ENCODE measurements around the gene BCL2.
A peak's percentile ranks its signal among the peaks of the same experiment; 100 is the strongest.
"Not testable (repeated sequence)": the region's sequence is repeated elsewhere in the genome, so short reads cannot be mapped to it uniquely, and the experiment has no call there.

The BCL2 gene

DNA sequence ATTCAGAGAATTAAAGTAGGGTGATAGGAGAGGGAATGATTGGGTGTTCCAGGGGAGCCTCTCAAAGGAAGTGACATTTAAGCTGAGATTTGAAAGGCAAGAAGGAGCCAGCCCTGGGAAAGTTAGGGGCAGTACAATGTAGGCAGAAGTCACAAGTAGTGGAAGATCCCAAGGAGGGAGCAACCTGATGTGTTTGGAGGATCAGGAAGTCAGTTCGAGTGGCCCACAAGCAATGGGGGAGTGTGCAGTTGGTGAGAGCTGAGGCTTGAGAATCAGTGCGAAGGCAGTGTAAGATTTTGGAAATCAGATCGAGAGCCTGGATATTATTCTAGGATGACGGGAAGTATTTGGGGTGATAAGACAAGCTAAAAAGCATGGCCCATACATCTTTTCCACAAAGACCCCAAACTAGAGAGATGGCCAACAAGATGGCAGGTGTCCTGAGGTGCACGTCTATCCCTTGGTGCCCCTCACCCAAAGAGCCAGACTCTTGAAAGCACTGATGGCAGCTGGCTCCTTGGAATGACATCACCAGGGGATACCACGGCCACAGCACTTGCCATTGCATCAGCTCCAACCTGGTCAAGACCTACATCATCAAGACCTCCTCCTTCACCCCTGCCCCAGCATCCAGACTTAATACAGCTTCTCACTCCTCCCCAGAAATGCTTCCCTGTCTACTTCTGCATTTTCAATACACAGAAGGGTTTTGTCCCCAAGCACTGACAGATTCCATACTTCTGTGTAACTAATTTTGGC, 127.3 kb downstream of the BCL2 start:
- Histone ChIP-seq H3K4me1 (ENCODE audit: insufficient read depth, low read length) (peaks cover 12% of the 10 kb centered on the region), H3K4me3 (ENCODE audit: low read depth in 1 of 2, low read length in 2 of 2) (no peak overlapping the region), H4K20me1 (ENCODE audit: insufficient read depth, low read length) (peaks cover 8% of the 10 kb centered on the region; the same call in 1 of the 2 replicates), H3K4me2 (ENCODE audit: insufficient read depth, low read length) (no peak overlapping the region), H3K79me2 (ENCODE audit: insufficient read depth, low read length) (peaks cover 93% of the 10 kb centered on the region), H2AFZ (ENCODE audit: low read depth, low read length) (no peak overlapping the region), H3K9me3 (ENCODE audit: insufficient read depth, low read length, severe bottlenecking) (no peaks in the 10 kb centered on the region), H3K9ac (ENCODE audit: low read depth, low read length) (no peak overlapping the region), H3K27me3 (ENCODE audit: insufficient read depth, low read length, poor library complexity) (no peaks in the 10 kb centered on the region), H3K36me3 (ENCODE audit: insufficient read depth, low read length) (0 out of 2 replicates have a peak, but pooled peaks cover 7% of the 10 kb centered on the region), H3K27ac (ENCODE audit: low read length) (peak overlapping the region; percentile 37; the same call in 1 of the 2 replicates)
- TF ChIP-seq CTCF (IDR thresholded peaks at IDR 0.05; ENCODE audit: borderline replicate concordance, extremely low read depth, low read length, poor library complexity, severe bottlenecking) (no peak), EZH2 (IDR thresholded peaks at IDR 0.05; ENCODE audit: borderline replicate concordance, low read depth, low read length, severe bottlenecking) (no peak)
- ATAC-seq (ENCODE audit: insufficient read depth, low read depth) (no peak), DNase-seq (no peak)

GRCh38 chr18:63191413-63191812, 128.2 kb downstream of the BCL2 start:
- DNase-seq (no peak), ATAC-seq (ENCODE audit: insufficient read depth, low read depth) (no peak)
- Histone ChIP-seq H3K27me3 (ENCODE audit: insufficient read depth, low read length, poor library complexity) (no peaks in the 10 kb centered on the region), H3K4me3 (ENCODE audit: low read depth in 1 of 2, low read length in 2 of 2) (no peak overlapping the region), H3K4me1 (ENCODE audit: insufficient read depth, low read length) (peaks cover 16% of the 10 kb centered on the region), H2AFZ (ENCODE audit: low read depth, low read length) (no peak overlapping the region), H3K27ac (ENCODE audit: low read length) (no peak overlapping the region), H3K9ac (ENCODE audit: low read depth, low read length) (no peak overlapping the region), H4K20me1 (ENCODE audit: insufficient read depth, low read length) (peaks cover 8% of the 10 kb centered on the region; the same call in 1 of the 2 replicates), H3K79me2 (ENCODE audit: insufficient read depth, low read length) (peaks cover 95% of the 10 kb centered on the region), H3K9me3 (ENCODE audit: insufficient read depth, low read length, severe bottlenecking) (no peaks in the 10 kb centered on the region), H3K36me3 (ENCODE audit: insufficient read depth, low read length) (0 out of 2 replicates have a peak, but pooled peaks cover 3% of the 10 kb centered on the region), H3K4me2 (ENCODE audit: insufficient read depth, low read length) (no peak overlapping the region)
- TF ChIP-seq EZH2 (IDR thresholded peaks at IDR 0.05; ENCODE audit: borderline replicate concordance, low read depth, low read length, severe bottlenecking) (no peak), CTCF (IDR thresholded peaks at IDR 0.05; ENCODE audit: borderline replicate concordance, extremely low read depth, low read length, poor library complexity, severe bottlenecking) (no peak)

DNA sequence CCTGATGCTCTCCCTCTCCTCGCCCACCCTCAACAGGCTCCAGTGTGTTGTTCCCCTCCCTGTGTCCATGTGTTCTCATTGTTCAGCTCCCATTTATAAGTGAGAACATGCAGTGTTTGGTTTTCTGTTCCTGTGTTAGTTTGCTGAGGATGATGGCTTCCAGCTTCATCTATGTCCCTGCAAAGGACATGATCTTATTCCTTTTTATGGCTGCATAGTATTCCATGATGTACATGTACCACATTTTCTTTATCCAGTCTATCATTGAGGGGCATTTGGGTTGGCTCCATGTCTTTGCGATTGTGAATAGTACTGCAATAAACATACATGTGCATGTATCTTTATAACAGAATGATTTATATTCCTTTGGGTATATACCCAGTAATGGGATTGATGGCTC, 128.7 kb downstream of the BCL2 start:
- H3K27me3 ChIP-seq (ENCODE audit: insufficient read depth, low read length, poor library complexity); ATAC-seq (ENCODE audit: insufficient read depth, low read depth); H4K20me1 ChIP-seq (ENCODE audit: insufficient read depth, low read length); H3K36me3 ChIP-seq (ENCODE audit: insufficient read depth, low read length); DNase-seq; H3K4me2 ChIP-seq (ENCODE audit: insufficient read depth, low read length); H3K9ac ChIP-seq (ENCODE audit: low read depth, low read length); H2AFZ ChIP-seq (ENCODE audit: low read depth, low read length); H3K9me3 ChIP-seq (ENCODE audit: insufficient read depth, low read length, severe bottlenecking); H3K4me3 ChIP-seq (ENCODE audit: low read depth in 1 of 2, low read length in 2 of 2); H3K27ac ChIP-seq (ENCODE audit: low read length): not testable (repeated sequence)
- Histone ChIP-seq H3K4me1 (ENCODE audit: insufficient read depth, low read length) (peaks cover 16% of the 10 kb centered on the region), H3K79me2 (ENCODE audit: insufficient read depth, low read length) (peaks cover 95% of the 10 kb centered on the region)

GRCh38 chr18:63189817-63190216, 129.8 kb downstream of the BCL2 start:
- no peak overlapping the region for H2AFZ ChIP-seq (ENCODE audit: low read depth, low read length)
- no peak overlapping the region for H3K4me2 ChIP-seq (ENCODE audit: insufficient read depth, low read length)
- no peak overlapping the region for H3K4me3 ChIP-seq (ENCODE audit: low read depth in 1 of 2, low read length in 2 of 2)
- H3K4me1 ChIP-seq (ENCODE audit: insufficient read depth, low read length) = peaks cover 18% of the 10 kb centered on the region
- H3K79me2 ChIP-seq (ENCODE audit: insufficient read depth, low read length) = peaks cover 95% of the 10 kb centered on the region
- H3K9me3 ChIP-seq (ENCODE audit: insufficient read depth, low read length, severe bottlenecking) = no peaks in the 10 kb centered on the region
- H4K20me1 ChIP-seq (ENCODE audit: insufficient read depth, low read length) = peaks cover 8% of the 10 kb centered on the region; the same call in 1 of the 2 replicates
- H3K27me3 ChIP-seq (ENCODE audit: insufficient read depth, low read length, poor library complexity) = no peaks in the 10 kb centered on the region
- peaks cover 6% of the 10 kb centered on the region for H3K36me3 ChIP-seq (ENCODE audit: insufficient read depth, low read length)
- DNase-seq = no peak
- ATAC-seq (ENCODE audit: insufficient read depth, low read depth) = no peak
- no peak overlapping the region for H3K27ac ChIP-seq (ENCODE audit: low read length)
- no peak for TF ChIP-seq CTCF (IDR thresholded peaks at IDR 0.05; ENCODE audit: borderline replicate concordance, extremely low read depth, low read length, poor library complexity, severe bottlenecking)
- H3K9ac ChIP-seq (ENCODE audit: low read depth, low read length) = no peak overlapping the region
